Measurements from ENCODE around the gene MPZL1. TPM values are rescaled to one million over a fixed set of nuclear protein-coding genes. Genes with fewer than 3 reads are reported as not detected.

The MPZL1 gene
- total RNA-seq, 1 experiment from 2014 or later, result 71.7 TPM

- no peak for TF ChIP-seq TEAD4 (CRISPR knock-in tag; IDR thresholded peaks at IDR 0.05)
- no peak for TF ChIP-seq ZNF396 (CRISPR knock-in tag; IDR thresholded peaks at IDR 0.05; ENCODE audit: borderline replicate concordance)
- TF ChIP-seq TP53 (CRISPR knock-in tag; IDR thresholded peaks at IDR 0.05), result no peak
- TF ChIP-seq ERG (CRISPR knock-in tag; IDR thresholded peaks at IDR 0.05), result no peak
- Mint-ChIP-seq H3K4me3 (no peak overlapping the region), H3K9me3 (no peaks in the 10 kb centered on the region), H3K27ac (no peak overlapping the region), H3K36me3 (peaks cover 23% of the 10 kb centered on the region), H3K4me1 (peaks cover 28% of the 10 kb centered on the region), H3K27me3 (ENCODE audit: low read depth) (no peaks in the 10 kb centered on the region)
- POLR2A ChIA-PET, result no interaction called here
- ATAC-seq, result no peak
- DNase-seq (ENCODE audit: low spot score), result no peak
- CTCF ChIA-PET, result no interaction called here
Measured at GRCh38 chr1:167728818-167729410, 7.1 kb downstream of the MPZL1 start.

DNA sequence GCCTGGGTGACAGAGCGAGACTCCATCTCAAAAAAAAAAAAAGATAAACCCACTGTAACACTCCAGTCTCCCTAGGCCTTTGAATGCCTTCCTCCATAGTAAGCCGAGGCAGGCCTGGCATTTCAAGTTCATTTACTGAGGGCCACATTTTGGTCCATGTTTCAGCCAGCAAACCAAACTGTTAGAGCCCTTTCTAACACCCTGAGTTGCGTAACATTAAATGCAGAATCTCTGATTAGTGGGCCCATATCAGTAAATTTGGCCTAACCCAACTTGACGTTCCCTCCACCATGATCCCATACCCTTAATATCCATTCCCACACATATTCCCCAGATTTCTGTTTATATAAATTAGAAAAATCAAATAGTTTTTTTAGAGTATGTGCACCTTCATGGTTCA is 12.4 kb downstream of the MPZL1 start:
- peaks cover 5% of the 10 kb centered on the region for H3K4me1 Mint-ChIP-seq
- no peak for ATAC-seq
- DNase-seq (ENCODE audit: low spot score), result no peak
- H3K4me3 Mint-ChIP-seq, result no peak overlapping the region
- POLR2A ChIA-PET, result no interaction called here
- CTCF ChIA-PET, result interaction anchor here (1.0 kb wide), 1 partner anchor 69 kb away, joined by 3 read pairs; no protein-coding TSS in a partner anchor
- H3K9me3 Mint-ChIP-seq, result peaks cover 6% of the 10 kb centered on the region
- no peaks in the 10 kb centered on the region for H3K27me3 Mint-ChIP-seq (ENCODE audit: low read depth)
- peaks cover 34% of the 10 kb centered on the region for H3K36me3 Mint-ChIP-seq
- H3K27ac Mint-ChIP-seq, result no peak overlapping the region
- TF ChIP-seq ESRRA (CRISPR knock-in tag; IDR thresholded peaks at IDR 0.05; ENCODE audit: borderline replicate concordance) (no peak), USF2 (CRISPR knock-in tag; IDR thresholded peaks at IDR 0.05) (no peak), TP53 (CRISPR knock-in tag; IDR thresholded peaks at IDR 0.05) (no peak), AFF4 (CRISPR knock-in tag; IDR thresholded peaks at IDR 0.05; ENCODE audit: borderline replicate concordance) (no peak), ZNF416 (CRISPR knock-in tag; IDR thresholded peaks at IDR 0.05) (no peak), ERG (CRISPR knock-in tag; IDR thresholded peaks at IDR 0.05) (no peak), IRF1 (CRISPR knock-in tag; IDR thresholded peaks at IDR 0.05) (no peak), NR2C2 (CRISPR knock-in tag; IDR thresholded peaks at IDR 0.05) (no peak), PRRX2 (CRISPR knock-in tag; IDR thresholded peaks at IDR 0.05) (no peak)
- TF ChIP-seq, protein P1, sequence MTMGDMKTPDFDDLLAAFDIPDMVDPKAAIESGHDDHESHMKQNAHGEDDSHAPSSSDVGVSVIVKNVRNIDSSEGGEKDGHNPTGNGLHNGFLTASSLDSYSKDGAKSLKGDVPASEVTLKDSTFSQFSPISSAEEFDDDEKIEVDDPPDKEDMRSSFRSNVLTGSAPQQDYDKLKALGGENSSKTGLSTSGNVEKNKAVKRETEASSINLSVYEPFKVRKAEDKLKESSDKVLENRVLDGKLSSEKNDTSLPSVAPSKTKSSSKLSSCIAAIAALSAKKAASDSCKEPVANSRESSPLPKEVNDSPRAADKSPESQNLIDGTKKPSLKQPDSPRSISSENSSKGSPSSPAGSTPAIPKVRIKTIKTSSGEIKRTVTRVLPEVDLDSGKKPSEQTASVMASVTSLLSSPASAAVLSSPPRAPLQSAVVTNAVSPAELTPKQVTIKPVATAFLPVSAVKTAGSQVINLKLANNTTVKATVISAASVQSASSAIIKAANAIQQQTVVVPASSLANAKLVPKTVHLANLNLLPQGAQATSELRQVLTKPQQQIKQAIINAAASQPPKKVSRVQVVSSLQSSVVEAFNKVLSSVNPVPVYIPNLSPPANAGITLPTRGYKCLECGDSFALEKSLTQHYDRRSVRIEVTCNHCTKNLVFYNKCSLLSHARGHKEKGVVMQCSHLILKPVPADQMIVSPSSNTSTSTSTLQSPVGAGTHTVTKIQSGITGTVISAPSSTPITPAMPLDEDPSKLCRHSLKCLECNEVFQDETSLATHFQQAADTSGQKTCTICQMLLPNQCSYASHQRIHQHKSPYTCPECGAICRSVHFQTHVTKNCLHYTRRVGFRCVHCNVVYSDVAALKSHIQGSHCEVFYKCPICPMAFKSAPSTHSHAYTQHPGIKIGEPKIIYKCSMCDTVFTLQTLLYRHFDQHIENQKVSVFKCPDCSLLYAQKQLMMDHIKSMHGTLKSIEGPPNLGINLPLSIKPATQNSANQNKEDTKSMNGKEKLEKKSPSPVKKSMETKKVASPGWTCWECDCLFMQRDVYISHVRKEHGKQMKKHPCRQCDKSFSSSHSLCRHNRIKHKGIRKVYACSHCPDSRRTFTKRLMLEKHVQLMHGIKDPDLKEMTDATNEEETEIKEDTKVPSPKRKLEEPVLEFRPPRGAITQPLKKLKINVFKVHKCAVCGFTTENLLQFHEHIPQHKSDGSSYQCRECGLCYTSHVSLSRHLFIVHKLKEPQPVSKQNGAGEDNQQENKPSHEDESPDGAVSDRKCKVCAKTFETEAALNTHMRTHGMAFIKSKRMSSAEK (CRISPR knock-in tag; IDR thresholded peaks at IDR 0.05; ENCODE audit: borderline replicate concordance), result no peak

All from WTC11 (cell line).